Neuronal stem cell (in vitro differentiated cells): ENCODE measurements around the gene FAIM2.

Source experiments
- DNase-seq: peaks from one replicate; pipeline ENCODE4 v3.0.0-alpha.2; 2013; ENCODE audit warnings: low spot score
- H2AFZ ChIP-seq: one replicate; pipeline ENCODE4 v1.6.1; 2013; ENCODE audit warnings: mild to moderate bottlenecking, low read length, inconsistent platforms
- H2AK5ac ChIP-seq: 2 replicates; pipeline ENCODE4 v1.6.1; 2013; ENCODE audit warnings: low read depth, mild to moderate bottlenecking, inconsistent platforms, low read length, moderate library complexity, mixed read lengths
- H2BK120ac ChIP-seq: 2 replicates; pipeline ENCODE4 v1.6.1; 2013; ENCODE audit warnings: low read depth, mild to moderate bottlenecking, inconsistent platforms, low read length, moderate library complexity, mixed read lengths
- H2BK12ac ChIP-seq: one replicate; pipeline ENCODE4 v1.6.1; 2013; ENCODE audit warnings: low read length, inconsistent platforms
- H2BK15ac ChIP-seq: 2 replicates; pipeline ENCODE4 v1.6.1; 2013; ENCODE audit warnings: mild to moderate bottlenecking, low read length, inconsistent platforms, mixed read lengths
- H2BK5ac ChIP-seq: one replicate; pipeline ENCODE4 v1.6.1; 2013; ENCODE audit warnings: inconsistent platforms, mild to moderate bottlenecking, low read length, moderate library complexity
- H3K14ac ChIP-seq: one replicate; pipeline ENCODE4 v1.6.1; 2013; ENCODE audit warnings: low read length, inconsistent platforms
- H3K18ac ChIP-seq: 2 replicates; pipeline ENCODE4 v1.6.1; 2013; ENCODE audit warnings: low read length, inconsistent platforms
- H3K23ac ChIP-seq: 2 replicates; pipeline ENCODE4 v1.6.1; 2013; ENCODE audit warnings: low read depth, mild to moderate bottlenecking, mixed read lengths, low read length, inconsistent platforms; ENCODE audit not compliant: poor library complexity
- H3K27ac ChIP-seq: replicated peaks from 3 replicates; pipeline ENCODE4 v1.5.1; 2013; ENCODE audit warnings: low read length, inconsistent platforms
- H3K27me3 ChIP-seq, 3 experiments: 2 replicates each; pipeline ENCODE4 v1.6.1; 2013; ENCODE audit warnings: low read length in 3 of 3, mild to moderate bottlenecking in 2 of 3, inconsistent platforms in 1 of 3, low read depth in 1 of 3, mixed read lengths in 1 of 3, moderate library complexity in 1 of 3; ENCODE audit not compliant: control insufficient read depth in 3 of 3, insufficient read depth in 3 of 3
- H3K36me3 ChIP-seq, 2 donors: replicated peaks in 1 of 2; 2 replicates each; pipeline ENCODE4 v1.6.1; 2013; ENCODE audit warnings: low read length in 2 of 2; ENCODE audit not compliant: control insufficient read depth in 2 of 2, insufficient read depth in 2 of 2
- H3K4ac ChIP-seq: 2 replicates; pipeline ENCODE4 v1.6.1; 2013; ENCODE audit warnings: inconsistent platforms, mild to moderate bottlenecking, low read length, moderate library complexity
- H3K4me1 ChIP-seq, 2 donors: 1 replicate in 1 of 2; 2 replicates in 1 of 2; pipeline ENCODE4 v1.6.1; 2013; ENCODE audit warnings: low read length in 2 of 2, low read depth in 1 of 2; ENCODE audit not compliant: control insufficient read depth in 2 of 2, insufficient read depth in 1 of 2
- H3K4me2 ChIP-seq: one replicate; pipeline ENCODE4 v1.6.1; 2013; ENCODE audit warnings: mild to moderate bottlenecking, low read length, inconsistent platforms; ENCODE audit not compliant: insufficient read depth, poor library complexity, severe bottlenecking
- H3K4me3 ChIP-seq, 2 donors: 2 replicates each; pipeline ENCODE4 v1.5.1; 2013; ENCODE audit warnings: low read length in 2 of 2, mild to moderate bottlenecking in 2 of 2, inconsistent platforms in 1 of 2, moderate library complexity in 1 of 2
- H3K79me1 ChIP-seq: one replicate; pipeline ENCODE4 v1.6.1; 2013; ENCODE audit warnings: low read depth, mild to moderate bottlenecking, inconsistent platforms, low read length, moderate library complexity
- H3K9ac ChIP-seq: one replicate; pipeline ENCODE4 v1.6.1; 2013; ENCODE audit warnings: mild to moderate bottlenecking, low read depth, low read length, inconsistent platforms; ENCODE audit not compliant: poor library complexity
- H3K9me3 ChIP-seq, 2 donors: replicated peaks in 1 of 2; 2 replicates each; pipeline versions ENCODE3 to v1.6.1; 2013; ENCODE audit warnings: low read length in 2 of 2, mild to moderate bottlenecking in 2 of 2, inconsistent platforms in 1 of 2, low read depth in 1 of 2, mixed read lengths in 1 of 2, moderate library complexity in 1 of 2; ENCODE audit not compliant: control insufficient read depth in 2 of 2, insufficient read depth in 1 of 2
- H4K8ac ChIP-seq: one replicate; pipeline ENCODE4 v1.6.1; 2013; ENCODE audit warnings: low read depth, mild to moderate bottlenecking, inconsistent platforms, low read length, moderate library complexity
- H4K91ac ChIP-seq: one replicate; pipeline ENCODE4 v1.6.1; 2013; ENCODE audit warnings: low read length, low read depth, mild to moderate bottlenecking, inconsistent platforms; ENCODE audit not compliant: poor library complexity
- WGBS, 2 donors: extraction: QIAGEN DNeasy Blood & Tissue Kit; methylation state at CpG; one replicate each; pipeline ENCODE4 v1.1.7; 2013; ENCODE audit warnings: missing lambda C conversion rate in 2 of 2, mixed read lengths in 1 of 2; ENCODE audit not compliant: insufficient read length in 2 of 2, insufficient replicate concordance in 1 of 2; ENCODE audit errors: extremely low coverage in 2 of 2; 5-methylcytosine and 5-hydroxymethylcytosine counted together

Gene FAIM2

GRCh38 chr12:49831717-49832116, 72.0 kb downstream of the FAIM2 start:
- Histone ChIP-seq H2BK5ac (no peak overlapping the region), H3K27ac (no peak overlapping the region), H3K4me1 (peaks cover 8 to 10% of the 10 kb centered on the region in 2 donors), H3K14ac (no peak overlapping the region), H3K79me1 (no peaks in the 10 kb centered on the region), H2AFZ (no peak overlapping the region), H3K9me3 (no peaks in the 10 kb centered on the region), H2BK120ac (no peak overlapping the region), H3K23ac (no peak overlapping the region), H3K4me2 (no peak overlapping the region), H3K36me3 (no peaks in the 10 kb centered on the region), H4K8ac (no peak overlapping the region), H3K9ac (no peak overlapping the region), H2BK12ac (no peak overlapping the region), H2AK5ac (no peak overlapping the region), H3K18ac (no peak overlapping the region), H3K27me3 (no peaks in the 10 kb centered on the region), H2BK15ac (no peak overlapping the region), H3K4me3 (no peak overlapping the region), H4K91ac (no peak overlapping the region), H3K4ac (no peak overlapping the region)
- WGBS, 2 donors = no CpG with 5 or more reads among the region's 2 CpGs
- no peak for DNase-seq

- no peaks in the 10 kb centered on the region for H3K27me3 ChIP-seq
- peak within 1 kb of the TSS; percentile 48 for H3K14ac ChIP-seq
- peak within 1 kb of the TSS; percentile 40 for H2BK15ac ChIP-seq
- peak within 1 kb of the TSS; percentile 79 for H2BK5ac ChIP-seq
- H4K8ac ChIP-seq = no peak within 1 kb of the TSS
- peak within 1 kb of the TSS; percentile 8 for H3K4ac ChIP-seq
- H3K18ac ChIP-seq = peak within 1 kb of the TSS; percentile 95
- H3K9ac ChIP-seq = peak within 1 kb of the TSS; percentile 92
- peaks cover 3% of the 10 kb centered on the region for H3K79me1 ChIP-seq
- H3K4me3 ChIP-seq = peak within 1 kb of the TSS; percentile 84
- DNase-seq = peak; percentile 96
- H2BK120ac ChIP-seq = no peak within 1 kb of the TSS
- peak within 1 kb of the TSS; percentile 72 for H3K4me2 ChIP-seq
- no peaks in the 10 kb centered on the region for H3K9me3 ChIP-seq
- peak within 1 kb of the TSS; percentile 38 for H3K23ac ChIP-seq
- peak within 1 kb of the TSS; percentile 53 for H2AK5ac ChIP-seq
- H3K36me3 ChIP-seq = peaks cover 0 to 3% of the 10 kb centered on the region in 2 donors
- H4K91ac ChIP-seq = no peak within 1 kb of the TSS
- H3K27ac ChIP-seq = peak within 1 kb of the TSS; percentile 81
- no CpG with 5 or more reads among the region's 61 CpGs for WGBS, 2 donors
- peaks cover 22 to 32% of the 10 kb centered on the region in 2 donors for H3K4me1 ChIP-seq
- peak within 1 kb of the TSS; percentile 51 for H2BK12ac ChIP-seq
- peak within 1 kb of the TSS; percentile 94 for H2AFZ ChIP-seq
Measured at GRCh38 chr12:49828133-49829091, 75.3 kb downstream of the FAIM2 start, which contains the start of gene NCKAP5L. Gene NCKAP5L, minus strand, starts transcription at chr12:49828413. Its CDS starts 24,369 bp downstream, at chr12:49804044.

GRCh38 chr12:49827401-49828099, 76.2 kb downstream of the FAIM2 start:
- Histone ChIP-seq H2AFZ (peak overlapping the region; percentile 94), H2BK5ac (peak overlapping the region; percentile 79), H2BK12ac (peak overlapping the region; percentile 51), H3K23ac (peak overlapping the region; percentile 16), H3K4me1 (peaks cover 22 to 32% of the 10 kb centered on the region in 2 donors), H3K4ac (no peak overlapping the region), H2BK120ac (no peak overlapping the region), H3K4me3 (peak overlapping the region; percentile 75 to 84), H3K14ac (peak overlapping the region; percentile 48), H3K9me3 (no peaks in the 10 kb centered on the region), H3K79me1 (peaks cover 6% of the 10 kb centered on the region), H3K36me3 (peaks cover 0 to 12% of the 10 kb centered on the region in 2 donors), H2BK15ac (peak overlapping the region; percentile 40), H4K8ac (no peak overlapping the region), H3K27ac (peak overlapping the region; percentile 60), H3K27me3 (no peaks in the 10 kb centered on the region), H3K18ac (peak overlapping the region; percentile 95), H2AK5ac (peak overlapping the region; percentile 53), H3K9ac (peak overlapping the region; percentile 89), H3K4me2 (peak overlapping the region; percentile 63), H4K91ac (no peak overlapping the region)
- no CpG with 5 or more reads among the region's 38 CpGs for WGBS, 2 donors
- peak; percentile 66 for DNase-seq
